AG04449 (cell line): ENCODE measurements around the gene ARL11.
A peak's percentile ranks its signal among the peaks of the same experiment; 100 is the strongest.

Experiments used
- CTCF ChIA-PET: fragments of 350-600 bp; formaldehyde crosslinking; extraction: SDS; loops from one replicate; lab custom pipeline; 2021; ENCODE audit warnings: antibody characterized with exemption; lab: Yijun Ruan, JAX
- POLR2A ChIA-PET: fragments of 400-600, 350-600 bp; formaldehyde crosslinking; extraction: SDS; loops from one replicate; lab custom pipeline; 2020; ENCODE audit warnings: antibody characterized with exemption, inconsistent platforms; lab: Yijun Ruan, JAX
- DNase-seq: peaks from one replicate; pipeline ENCODE4 v3.0.0-alpha.2; 2010; ENCODE audit warnings: low read depth, low spot score
- H3K4me3 ChIP-seq: 2 replicates; pipeline ENCODE4 v1.5.1; 2011; ENCODE audit warnings: low read depth, mild to moderate bottlenecking, control low read depth, low read length
- CTCF ChIP-seq: IDR thresholded peaks from one replicate; pipeline ENCODE4 v1.5.1; 2011; ENCODE audit warnings: mild to moderate bottlenecking, moderate library complexity, low read length, control low read depth, inconsistent platforms; ENCODE audit not compliant: insufficient read depth; ENCODE audit errors: missing control alignments

Gene ARL11

GRCh38 chr13:49627831-49628652 lies at the start of gene ARL11:
Gene ARL11, plus strand, starts transcription at chr13:49628507. Its CDS starts 1,941 bp downstream, at chr13:49630448.
- POLR2A ChIA-PET: no interaction called here
- CTCF ChIA-PET: no interaction called here
- TF ChIP-seq CTCF: no peak
- no peak for DNase-seq
- H3K4me3 ChIP-seq: no peak within 1 kb of the TSS

- no peak for TF ChIP-seq CTCF
- CTCF ChIA-PET: no interaction called here
- POLR2A ChIA-PET: no interaction called here
- H3K4me3 ChIP-seq: no peak overlapping the region
- no peak for DNase-seq
Observed at GRCh38 chr13:49579501-49579900, 48.8 kb upstream of the ARL11 start.

GRCh38 chr13:49580980-49581680 lies 47.2 kb upstream of the ARL11 start:
- no peak overlapping the region for H3K4me3 ChIP-seq
- TF ChIP-seq CTCF: no peak
- CTCF ChIA-PET: no interaction called here
- POLR2A ChIA-PET: no interaction called here
- DNase-seq: no peak

- POLR2A ChIA-PET: no interaction called here
- no peak for DNase-seq
- no peak for TF ChIP-seq CTCF
- H3K4me3 ChIP-seq: peak overlapping the region; percentile 85
- CTCF ChIA-PET: no interaction called here
Observed at GRCh38 chr13:49584771-49585182, 43.5 kb upstream of the ARL11 start.

DNA sequence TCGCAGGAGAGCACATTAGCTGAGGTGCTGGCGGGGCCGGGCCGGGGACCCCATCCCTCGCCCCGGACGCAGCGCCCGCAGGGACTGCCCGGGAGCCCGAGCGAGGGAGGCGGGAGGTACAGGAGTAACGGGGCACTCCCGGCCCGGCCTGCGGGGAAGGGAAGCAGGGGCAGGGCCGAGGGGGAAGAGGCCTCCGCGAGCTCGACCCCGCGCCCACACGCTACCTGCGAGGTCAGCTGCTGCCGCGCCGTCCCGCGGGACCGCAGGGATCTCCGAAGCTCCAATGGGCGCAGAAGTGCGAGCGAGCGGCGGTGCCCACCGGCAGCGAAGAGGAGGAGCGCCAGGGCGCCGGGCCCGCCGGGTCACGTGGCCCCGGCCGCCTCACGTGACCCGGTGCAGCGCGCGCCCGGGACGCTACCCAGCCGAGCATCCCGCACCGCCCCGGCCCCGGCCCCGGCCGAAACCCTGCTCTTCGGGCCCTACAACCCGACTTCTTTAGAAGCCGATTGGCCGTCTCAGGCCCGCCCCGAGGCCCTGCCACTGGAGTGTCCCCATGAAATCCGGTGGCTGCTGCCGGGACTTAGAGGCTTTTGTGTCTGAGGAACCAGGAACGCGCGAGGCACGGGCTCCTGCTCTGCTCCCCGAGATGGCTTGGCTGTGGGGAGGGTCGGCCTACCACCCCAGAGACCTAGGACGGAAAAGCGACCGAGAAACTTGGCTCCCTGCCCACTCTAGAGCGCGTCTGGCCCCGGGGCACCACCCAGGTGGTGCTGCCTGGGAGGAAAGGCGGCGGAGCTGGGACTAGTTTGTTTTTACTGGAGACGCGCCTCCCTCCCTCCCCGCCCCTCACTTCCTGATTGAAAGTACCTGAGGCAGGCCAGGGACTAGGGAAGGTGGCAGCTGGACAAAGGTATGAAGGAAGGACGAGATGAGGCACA lies 42.8 kb upstream of the ARL11 start, which contains the start of gene RCBTB1:
TSS of gene RCBTB1 (minus strand) at position 339 of the 938 bp plus-strand sequence. CDS start 18,279 bp downstream, outside the sequence.
- peak within 1 kb of the TSS; percentile 85 for H3K4me3 ChIP-seq
- DNase-seq: no peak
- no peak for TF ChIP-seq CTCF
- CTCF ChIA-PET: interaction anchor here (1.5 kb wide), 1 partner anchor 8 kb away, joined by 3 read pairs; no protein-coding TSS in a partner anchor
- POLR2A ChIA-PET: no interaction called here
